HEK293T (cell line): ENCODE results near the gene TBC1D24.

Experiments
- BHLHE40 ChIP-seq: fragments of 450-650 bp; IDR thresholded peaks from 2 replicates; pipeline ENCODE4 v1.6.1; 2016; ENCODE audit warnings: mild to moderate bottlenecking, moderate library complexity, borderline replicate concordance
- TARDBP ChIP-seq: fragments of 450-650 bp; IDR thresholded peaks from 2 replicates; pipeline ENCODE4 v1.6.1; 2016

DNA sequence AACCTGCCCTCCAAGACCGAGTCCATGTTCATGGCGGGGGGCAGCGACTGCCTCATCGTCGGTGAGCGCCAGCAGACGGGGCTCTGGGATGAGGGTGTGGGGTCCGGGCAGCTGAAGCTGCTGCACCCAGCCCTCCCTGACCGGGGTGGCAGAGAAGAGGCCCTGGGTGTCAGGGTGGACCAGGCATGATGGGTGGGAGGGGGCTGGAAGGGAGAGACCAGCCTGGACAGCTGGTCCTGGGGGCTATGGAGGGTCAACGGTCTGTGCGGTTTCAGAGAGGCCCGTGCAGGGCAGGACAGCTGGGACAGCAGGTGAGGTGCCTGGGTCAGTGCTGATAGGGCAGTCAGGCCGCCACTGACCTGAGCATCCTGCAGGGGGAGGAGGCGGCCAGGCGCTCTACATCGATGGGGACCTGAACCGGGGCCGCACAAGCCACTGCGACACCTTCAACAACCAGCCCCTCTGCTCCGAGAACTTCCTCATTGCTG lies 25.5 kb downstream of the TBC1D24 start:
- TF ChIP-seq TARDBP = no peak
- no peak for TF ChIP-seq BHLHE40
